IMR-90 (cell line): ENCODE measurements around the gene NARF. TPM values are rescaled to one million over a fixed set of nuclear protein-coding genes. Genes with fewer than 3 reads are reported as not detected.
"Not testable (repeated sequence)": the region's sequence is repeated elsewhere in the genome, so short reads cannot be mapped to it uniquely, and the experiment has no call there.

ENCODE experiments used
- ATAC-seq: fragments of 200-7000 bp; cut with Tn5 transposase; 2 replicates; pipeline ENCODE4 v1.9.1; 2020; ENCODE audit warnings: low read depth, mild to moderate bottlenecking, moderate library complexity
- BruUV-seq: library from RNA; stranded (reverse); fragments of 400-500 nt; replicated peaks from 2 replicates; lab custom pipeline; 2021; lab: Mats Ljungman, UMichigan
- CTCF ChIA-PET: fragments of 300-600 bp; formaldehyde crosslinking; extraction: SDS; loops from one replicate; lab custom pipeline; 2021; ENCODE audit warnings: antibody characterized with exemption; lab: Yijun Ruan, JAX
- POLR2A ChIA-PET: fragments of 300-600 bp; sonication (Branson Sonifier 250); formaldehyde crosslinking; loops from one replicate; lab custom pipeline; 2022; ENCODE audit warnings: antibody characterized with exemption; ENCODE audit not compliant: unreplicated experiment; lab: Charles Lee
- DNase-seq: peaks from one replicate; pipeline ENCODE4 v3.0.0; 2013
- H2AFZ ChIP-seq: replicated peaks from 2 replicates; pipeline ENCODE3; 2013; ENCODE audit warnings: low read length, mild to moderate bottlenecking; ENCODE audit not compliant: poor library complexity
- H2AK5ac ChIP-seq: 2 replicates; pipeline ENCODE4 v1.6.1; 2013; ENCODE audit warnings: low read depth, low read length, inconsistent platforms
- H2AK9ac ChIP-seq: replicated peaks from 2 replicates; pipeline ENCODE3; 2013; ENCODE audit warnings: mild to moderate bottlenecking, low read depth, low read length, moderate library complexity; ENCODE audit not compliant: poor library complexity
- H2BK120ac ChIP-seq: 2 replicates; pipeline ENCODE4 v1.6.1; 2013; ENCODE audit warnings: low read depth, low read length, inconsistent platforms
- H2BK15ac ChIP-seq: 3 replicates; pipeline ENCODE4 v1.6.1; 2013; ENCODE audit warnings: low read depth, low read length, inconsistent platforms
- H2BK20ac ChIP-seq: 2 replicates; pipeline ENCODE4 v1.6.1; 2013; ENCODE audit warnings: low read depth, mild to moderate bottlenecking, inconsistent platforms, low read length, moderate library complexity
- H2BK5ac ChIP-seq: 2 replicates; pipeline ENCODE4 v1.6.1; 2013; ENCODE audit warnings: mild to moderate bottlenecking, low read depth, low read length, inconsistent platforms; ENCODE audit not compliant: poor library complexity, severe bottlenecking
- H3K14ac ChIP-seq: replicated peaks from 2 replicates; pipeline ENCODE4 v1.6.1; 2013; ENCODE audit warnings: low read depth, low read length, inconsistent platforms
- H3K18ac ChIP-seq: 2 replicates; pipeline ENCODE4 v1.6.1; 2013; ENCODE audit warnings: low read depth, low read length, control low read depth
- H3K23ac ChIP-seq: 2 replicates; pipeline ENCODE4 v1.6.1; 2013; ENCODE audit warnings: low read depth, low read length, inconsistent platforms
- H3K27ac ChIP-seq: 2 replicates; pipeline ENCODE4 v1.5.1; 2013; ENCODE audit warnings: mild to moderate bottlenecking, control low read depth, low read length; ENCODE audit not compliant: insufficient read depth
- H3K27me3 ChIP-seq: 2 replicates; pipeline ENCODE4 v1.6.1; 2013; ENCODE audit warnings: low read length; ENCODE audit not compliant: control insufficient read depth, insufficient read depth
- H3K36me3 ChIP-seq: 2 replicates; pipeline ENCODE4 v1.6.1; 2013; ENCODE audit warnings: low read length, mixed read lengths; ENCODE audit not compliant: control insufficient read depth, insufficient read depth
- H3K4ac ChIP-seq: 2 replicates; pipeline ENCODE4 v1.6.1; 2013; ENCODE audit warnings: low read depth, low read length, inconsistent platforms
- H3K4me1 ChIP-seq: 2 replicates; pipeline ENCODE4 v1.6.1; 2013; ENCODE audit warnings: low read length, mixed read lengths; ENCODE audit not compliant: control insufficient read depth, insufficient read depth
- H3K4me2 ChIP-seq: 2 replicates; pipeline ENCODE4 v1.6.1; 2013; ENCODE audit warnings: low read depth, mild to moderate bottlenecking, control low read depth, low read length, moderate library complexity
- H3K4me3 ChIP-seq: 2 replicates; pipeline ENCODE4 v1.5.1; 2013; ENCODE audit warnings: low read depth, mild to moderate bottlenecking, control low read depth, low read length, moderate library complexity; ENCODE audit not compliant: insufficient read depth
- H3K56ac ChIP-seq: 2 replicates; pipeline ENCODE4 v1.6.1; 2013; ENCODE audit warnings: low read length, inconsistent platforms; ENCODE audit not compliant: insufficient read depth; ENCODE audit errors: extremely low read depth
- H3K79me1 ChIP-seq, 2 experiments: 2 replicates each; pipeline ENCODE4 v1.6.1; 2013; ENCODE audit warnings: low read length in 2 of 2, inconsistent platforms in 1 of 2, low read depth in 1 of 2
- H3K9ac ChIP-seq: 2 replicates; pipeline ENCODE4 v1.6.1; 2013; ENCODE audit warnings: low read depth, low read length, control low read depth
- H3K9me1 ChIP-seq: 2 replicates; pipeline ENCODE4 v1.6.1; 2013; ENCODE audit warnings: low read length, inconsistent platforms; ENCODE audit not compliant: insufficient read depth
- H3K9me3 ChIP-seq: 2 replicates; pipeline ENCODE4 v1.6.1; 2013; ENCODE audit warnings: low read length; ENCODE audit not compliant: control insufficient read depth, insufficient read depth
- H4K20me1 ChIP-seq: 2 replicates; pipeline ENCODE4 v1.6.1; 2013; ENCODE audit warnings: low read length, inconsistent platforms; ENCODE audit not compliant: insufficient read depth
- H4K5ac ChIP-seq: 2 replicates; pipeline ENCODE4 v1.6.1; 2013; ENCODE audit warnings: mild to moderate bottlenecking, low read depth, low read length, control low read depth
- H4K8ac ChIP-seq, 2 experiments: 2 replicates each; pipeline ENCODE4 v1.6.1; 2013; ENCODE audit warnings: low read depth in 2 of 2, low read length in 2 of 2, control low read depth in 1 of 2, inconsistent platforms in 1 of 2
- H4K91ac ChIP-seq: 2 replicates; pipeline ENCODE4 v1.6.1; 2013; ENCODE audit warnings: low read depth, low read length, inconsistent platforms; ENCODE audit not compliant: insufficient read depth
- WGBS, 2 experiments: methylation state at CpG; one replicate each; pipeline versions ENCODE4 v1.1.5 to v1.1.7; 2013; ENCODE audit warnings: missing lambda C conversion rate in 2 of 2; ENCODE audit not compliant: insufficient read length in 1 of 2; ENCODE audit errors: extremely low coverage in 2 of 2; 5-methylcytosine and 5-hydroxymethylcytosine counted together
- dilution Hi-C: fragments of 300-500 bp; cut with HindIII; formaldehyde crosslinking; loops from one replicate; pipeline ENCODE4 v1.14.3; 2018; ENCODE audit warnings: low sequenced_read_pairs; ENCODE audit not compliant: unreplicated experiment
- in situ Hi-C: fragments of 300-500 bp; cut with MboI; formaldehyde crosslinking; loops from 3 replicates; pipeline ENCODE4 v1.14.3; 2019; ENCODE audit warnings: low sequenced_read_pairs, inconsistent platforms, mixed read lengths
- intact Hi-C: fragments of 100-400 bp; cut with micrococcal nuclease; formaldehyde crosslinking; loops from 2 replicates; pipeline ENCODE4 v1.10.0; 2022
- microRNA-seq, 2 experiments: library from miRNA; stranded (forward) in 1 of 2; unstranded in 1 of 2; fragments of 10-50 nt in 1 of 2; fragments of <30 nt in 1 of 2; gene quantifications in 1 of 2; microRNA quantifications in 1 of 2; one replicate each; pipeline versions ENCODE3 to v1.1.0; 2013 to 2020; ENCODE audit not compliant: insufficient read depth in 1 of 2, insufficient read length in 1 of 2, unreplicated experiment in 1 of 2
- polyA plus RNA-seq, 3 experiments: library from polyadenylated mRNA; depleted of rRNA; stranded (reverse); fragments of >200 nt; gene quantifications; 2 replicates each; pipeline ENCODE4 v1.2.3, GENCODE V29; 2012; ENCODE audit warnings: low replicate concordance in 1 of 3
- small RNA-seq, 5 experiments: library from RNA; depleted of rRNA; stranded (forward); fragments of <200 nt; gene quantifications; one replicate each; pipeline ENCODE3, GENCODE V24; 2012
- total RNA-seq: library from RNA; depleted of rRNA; stranded (reverse); fragments of >200 nt; gene quantifications from 2 replicates; pipeline ENCODE4 v1.2.3, GENCODE V29; 2012; rRNA removed

NARF gene
- total and polyA plus RNA-seq, 2 of the 4 experiments (the other 2 are of a cell fraction): 83.7 to 94.8 TPM

DNA sequence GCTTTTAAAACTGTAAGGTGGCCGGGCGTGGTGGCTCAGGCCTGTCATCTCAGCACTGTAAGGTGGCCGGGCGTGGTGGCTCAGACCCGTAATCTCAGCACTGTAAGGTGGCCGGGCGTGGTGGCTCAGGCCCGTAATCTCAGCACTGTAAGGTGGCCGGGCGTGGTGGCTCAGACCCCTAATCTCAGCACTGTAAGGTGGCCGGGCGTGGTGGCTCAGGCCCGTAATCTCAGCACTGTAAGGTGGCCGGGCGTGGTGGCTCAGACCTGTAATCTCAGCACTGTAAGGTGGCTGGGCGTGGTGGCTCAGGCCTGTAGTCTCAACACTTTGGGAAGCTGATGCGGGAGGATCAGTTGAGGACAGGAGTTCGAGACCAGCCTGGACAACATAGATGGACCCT lies 80.5 kb downstream of the NARF start:
- H2BK15ac ChIP-seq, ATAC-seq, H3K9ac ChIP-seq, dilution Hi-C loops, H3K4me2 ChIP-seq, POLR2A ChIA-PET, H3K23ac ChIP-seq, H3K27me3 ChIP-seq, CTCF ChIA-PET, H4K5ac ChIP-seq, H3K56ac ChIP-seq, in situ Hi-C loops, H2AK5ac ChIP-seq, H3K14ac ChIP-seq, H3K18ac ChIP-seq, H4K91ac ChIP-seq, intact Hi-C loops, H4K8ac ChIP-seq, DNase-seq, H3K4ac ChIP-seq, BruUV-seq, H3K4me3 ChIP-seq, H2BK5ac ChIP-seq, H2BK20ac ChIP-seq, H2BK120ac ChIP-seq, H3K9me3 ChIP-seq, H3K36me3 ChIP-seq, H3K27ac ChIP-seq, H2AFZ ChIP-seq, H2AK9ac ChIP-seq: not testable (repeated sequence)
- H4K20me1 ChIP-seq: peaks cover 82% of the 10 kb centered on the region
- H3K4me1 ChIP-seq: peaks cover 15% of the 10 kb centered on the region
- peaks cover 19% of the 10 kb centered on the region for H3K9me1 ChIP-seq
- 97% methylated on average over 13 of the region's 18 CpGs; no CpG with 5 or more reads in 1 of the 2 experiments for WGBS, 2 experiments
- peaks cover 32 to 91% of the 10 kb centered on the region in 2 experiments for H3K79me1 ChIP-seq

Small RNAs within 50 kb of the gene (microRNA-seq; reads per million reads assigned to microRNA genes)
- not detected for gene RF00019 (ENCODE audit: insufficient read depth, insufficient read length)

Small RNAs within 50 kb of the gene (small RNA-seq; reads per million reads assigned to genes)
- gene RF00019: 0 reads per million in 5 experiments

Other genes starting within 250 kb of the NARF start
- 6.9 and 7.3 TPM in 2 replicates for gene CCDC57, start 245.9 kb upstream of the NARF start, total RNA-seq
- gene CCDC57, start 245.9 kb upstream of the NARF start, polyA plus RNA-seq (2012; rRNA removed): 31.3 and 32.4 TPM in 2 replicates
- 49.1 and 49.7 TPM in 2 replicates for gene SLC16A3, start 229.7 kb upstream of the NARF start, total RNA-seq
- gene SLC16A3, start 229.7 kb upstream of the NARF start, polyA plus RNA-seq (2012; rRNA removed): 181 and 204 TPM in 2 replicates
- 38.3 and 47.1 TPM in 2 replicates for gene CSNK1D, start 185.0 kb upstream of the NARF start, total RNA-seq
- 144 and 186 TPM in 2 replicates for gene CSNK1D, start 185.0 kb upstream of the NARF start, polyA plus RNA-seq (2012; rRNA removed)
- gene CD7, start 141.1 kb upstream of the NARF start, total RNA-seq: not detected in 2 replicates
- not detected in 2 replicates for gene CD7, start 141.1 kb upstream of the NARF start, polyA plus RNA-seq (2012; rRNA removed)
- gene SECTM1, start 125.0 kb upstream of the NARF start, total RNA-seq: 1.7 and 2.3 TPM in 2 replicates
- gene SECTM1, start 125.0 kb upstream of the NARF start, polyA plus RNA-seq (2012; rRNA removed): 4.4 and 5.2 TPM in 2 replicates
- under 0.01 and 0.28 TPM in 2 replicates for gene TEX19, start 99.5 kb upstream of the NARF start, total RNA-seq
- 0.03 and 0.13 TPM in 2 replicates for gene TEX19, start 99.5 kb upstream of the NARF start, polyA plus RNA-seq (2012; rRNA removed)
- not detected in 2 replicates for gene UTS2R, start 87.0 kb upstream of the NARF start, total RNA-seq
- gene UTS2R, start 87.0 kb upstream of the NARF start, polyA plus RNA-seq (2012; rRNA removed): not detected in 2 replicates
- 3.8 and 4.2 TPM in 2 replicates for gene HEXD, start 40.4 kb upstream of the NARF start, total RNA-seq
- 9.2 and 9.5 TPM in 2 replicates for gene HEXD, start 40.4 kb upstream of the NARF start, polyA plus RNA-seq (2012; rRNA removed)
- 24.4 and 25.3 TPM in 2 replicates for gene OGFOD3, start 40.2 kb upstream of the NARF start, total RNA-seq
- gene OGFOD3, start 40.2 kb upstream of the NARF start, polyA plus RNA-seq (2012; rRNA removed): 33.4 and 34.5 TPM in 2 replicates
- 61.1 and 75.1 TPM in 2 replicates for gene CYBC1, start 8.0 kb upstream of the NARF start, total RNA-seq
- 76.7 and 89.0 TPM in 2 replicates for gene CYBC1, start 8.0 kb upstream of the NARF start, polyA plus RNA-seq (2012; rRNA removed)
- 12.5 and 16.1 TPM in 2 replicates for gene FOXK2, start 61.0 kb downstream of the NARF start, total RNA-seq
- 20.0 and 23.9 TPM in 2 replicates for gene FOXK2, start 61.0 kb downstream of the NARF start, polyA plus RNA-seq (2012; rRNA removed)
- gene WDR45B, start 189.7 kb downstream of the NARF start, total RNA-seq: 65.8 and 98.2 TPM in 2 replicates
- 99.1 and 110 TPM in 2 replicates for gene WDR45B, start 189.7 kb downstream of the NARF start, polyA plus RNA-seq (2012; rRNA removed)
- gene RAB40B, start 240.0 kb downstream of the NARF start, total RNA-seq: 10.8 and 14.9 TPM in 2 replicates
- 20.0 and 26.1 TPM in 2 replicates for gene RAB40B, start 240.0 kb downstream of the NARF start, polyA plus RNA-seq (2012; rRNA removed)